SK-N-SH treated with all-trans-retinoic acid at 6 μM for 48 hours (cell line): ENCODE results near the gene FAM3D.

Experiments used
- ATAC-seq: fragments of 200-7000 bp; cut with Tn5 transposase; 3 replicates; pipeline ENCODE4 v1.9.1; 2020; ENCODE audit warnings: mild to moderate bottlenecking, moderate library complexity
- CREB5 ChIP-seq: fragments of 250-450 bp; sonication (Bioruptor Pico); IDR thresholded peaks from 2 replicates; pipeline ENCODE4 v1.5.1; 2020; ENCODE audit warnings: low read depth, mild to moderate bottlenecking, moderate library complexity
- CSDC2 ChIP-seq: fragments of 250-450 bp; sonication (Bioruptor Pico); IDR thresholded peaks from 2 replicates; pipeline ENCODE4 v1.5.0; 2020; ENCODE audit warnings: mild to moderate bottlenecking, moderate library complexity
- ESRRG ChIP-seq: fragments of 250-450 bp; sonication (Bioruptor Pico); IDR thresholded peaks from 2 replicates; pipeline ENCODE4 v1.6.1; 2021; ENCODE audit warnings: mild to moderate bottlenecking
- ISL1 ChIP-seq: fragments of 250-450 bp; sonication (Bioruptor Pico); IDR thresholded peaks from 2 replicates; pipeline ENCODE4 v2.1.2; 2022; ENCODE audit warnings: mild to moderate bottlenecking, moderate library complexity
- OSR1 ChIP-seq: fragments of 250-450 bp; sonication (Bioruptor Pico); IDR thresholded peaks from 2 replicates; pipeline ENCODE4 v1.8.0; 2022; ENCODE audit warnings: moderate library complexity, mild to moderate bottlenecking, inconsistent platforms
- PATZ1 ChIP-seq: fragments of 250-450 bp; sonication (Bioruptor Pico); IDR thresholded peaks from 2 replicates; pipeline ENCODE4 v1.8.0; 2020; ENCODE audit warnings: mild to moderate bottlenecking, moderate library complexity, borderline replicate concordance
- POU6F1 ChIP-seq: fragments of 250-450 bp; sonication (Bioruptor Pico); IDR thresholded peaks from 2 replicates; pipeline ENCODE4 v1.8.0; 2021; ENCODE audit warnings: low read depth, mild to moderate bottlenecking, moderate library complexity, borderline replicate concordance
- RARB ChIP-seq: fragments of 250-450 bp; sonication (Bioruptor Pico); IDR thresholded peaks from 2 replicates; pipeline ENCODE4 v1.8.0; 2021; ENCODE audit warnings: mild to moderate bottlenecking, moderate library complexity
- SNAI2 ChIP-seq: fragments of 250-450 bp; sonication (Bioruptor Pico); IDR thresholded peaks from 2 replicates; pipeline ENCODE4 v1.5.0; 2020; ENCODE audit warnings: mild to moderate bottlenecking, moderate library complexity
- TCF4 ChIP-seq: fragments of 250-450 bp; sonication (Bioruptor Pico); IDR thresholded peaks from 2 replicates; pipeline ENCODE4 v1.8.0; 2021; ENCODE audit warnings: mild to moderate bottlenecking, moderate library complexity, borderline replicate concordance
- TSHZ2 ChIP-seq: fragments of 250-450 bp; sonication (Bioruptor Pico); IDR thresholded peaks from 2 replicates; pipeline ENCODE4 v1.5.0; 2020; ENCODE audit warnings: mild to moderate bottlenecking, moderate library complexity
- ZC3H10 ChIP-seq: fragments of 250-450 bp; sonication (Bioruptor Pico); IDR thresholded peaks from 2 replicates; pipeline ENCODE4 v1.5.1; 2021; ENCODE audit warnings: mild to moderate bottlenecking, moderate library complexity
- ZFP30 ChIP-seq: fragments of 450-650 bp; formaldehyde crosslinking; IDR thresholded peaks from 2 replicates; pipeline ENCODE4 v1.5.0; 2022; ENCODE audit warnings: mild to moderate bottlenecking, moderate library complexity
- ZNF70 ChIP-seq: fragments of 450-650 bp; formaldehyde crosslinking; IDR thresholded peaks from 2 replicates; pipeline ENCODE4 v1.5.0; 2020; ENCODE audit warnings: mild to moderate bottlenecking, moderate library complexity
- ZNF8 ChIP-seq: fragments of 450-650 bp; formaldehyde crosslinking; IDR thresholded peaks from 2 replicates; pipeline ENCODE4 v1.5.0; 2020; ENCODE audit warnings: mild to moderate bottlenecking, moderate library complexity

FAM3D gene

GRCh38 chr3:58639001-58639400, 27.6 kb downstream of the FAM3D start (continued):
- TF ChIP-seq TSHZ2 (no peak), ZNF70 (CRISPR knock-in tag) (no peak), SNAI2 (CRISPR knock-in tag) (no peak), ESRRG (CRISPR knock-in tag) (no peak), ZNF8 (no peak), CREB5 (CRISPR knock-in tag) (no peak), CSDC2 (CRISPR knock-in tag) (no peak), RARB (no peak), TCF4 (no peak), ZC3H10 (no peak)

GRCh38 chr3:58638591-58638990, 28.0 kb downstream of the FAM3D start:
- ATAC-seq = no peak
- no peak for TF ChIP-seq OSR1 (CRISPR knock-in tag)
- TF ChIP-seq CSDC2 (CRISPR knock-in tag) = no peak
- TF ChIP-seq PATZ1 (CRISPR knock-in tag) = no peak
- no peak for TF ChIP-seq ISL1 (CRISPR knock-in tag)
- TF ChIP-seq ZFP30 (CRISPR knock-in tag) = no peak

- no peak for ATAC-seq
- no peak for TF ChIP-seq TSHZ2
- TF ChIP-seq, all 23 proteins: peak for 0
These were observed 29.1 kb downstream of the FAM3D start for GRCh38 chr3:58637509-58637908.

- TF ChIP-seq OSR1 (CRISPR knock-in tag) (no peak), ZNF8 (no peak), PATZ1 (CRISPR knock-in tag) (no peak), CSDC2 (CRISPR knock-in tag) (no peak), ZNF70 (CRISPR knock-in tag) (no peak), TCF4 (no peak), POU6F1 (CRISPR knock-in tag) (no peak), RARB (no peak)
- no peak for ATAC-seq
These were observed 30.9 kb downstream of the FAM3D start for GRCh38 chr3:58635371-58636285.
